ENCODE measurements around the gene RREB1.

The RREB1 gene

GRCh38 chr6:7229376-7230326 is 121.9 kb downstream of the RREB1 start:
- no peak for DNase-seq

GRCh38 chr6:7230327-7230691 is 122.5 kb downstream of the RREB1 start:
- DNase-seq: no peak

- no peak for DNase-seq
Measured at GRCh38 chr6:7230956-7231713, 123.4 kb downstream of the RREB1 start.

GRCh38 chr6:7232351-7232750 is 124.6 kb downstream of the RREB1 start:
- no peak for DNase-seq

GRCh38 chr6:7234547-7234946 is 126.8 kb downstream of the RREB1 start:
- DNase-seq: no peak

- DNase-seq: peak; percentile 37
Measured at GRCh38 chr6:7235712-7236305, 128.0 kb downstream of the RREB1 start.

GRCh38 chr6:7236306-7237209 is 128.8 kb downstream of the RREB1 start:
- DNase-seq: no peak

- no peak for DNase-seq
Measured at GRCh38 chr6:7237653-7238188, 130.0 kb downstream of the RREB1 start.

GRCh38 chr6:7238526-7238899 is 130.8 kb downstream of the RREB1 start:
- DNase-seq: no peak

- peak; percentile 94 for DNase-seq
Measured at GRCh38 chr6:7238900-7239589, 131.3 kb downstream of the RREB1 start.

- DNase-seq: no peak
Measured at GRCh38 chr6:7239590-7239948, 131.8 kb downstream of the RREB1 start.

GRCh38 chr6:7240351-7240750 is 132.6 kb downstream of the RREB1 start:
- no peak for DNase-seq

- DNase-seq: no peak
Measured at GRCh38 chr6:7241160-7241559, 133.4 kb downstream of the RREB1 start.

GRCh38 chr6:7241709-7242645 is 134.2 kb downstream of the RREB1 start:
- DNase-seq: no peak

GRCh38 chr6:7242835-7243178 is 135.0 kb downstream of the RREB1 start:
- DNase-seq: no peak

- DNase-seq: peak; percentile 66
Measured at GRCh38 chr6:7243179-7243981, 135.6 kb downstream of the RREB1 start.

GRCh38 chr6:7245668-7246393 is 138.1 kb downstream of the RREB1 start:
- DNase-seq: no peak

GRCh38 chr6:7246401-7247178 is 138.8 kb downstream of the RREB1 start:
- no peak for DNase-seq

- no peak for DNase-seq
Measured at GRCh38 chr6:7247179-7247456, 139.4 kb downstream of the RREB1 start.

All from NCI-H1105 (cell line).